Testis (tissue), 5 donors: Measurements from ENCODE around the gene RASL10A. TPM values are rescaled to one million over a fixed set of nuclear protein-coding genes. Genes with fewer than 3 reads are reported as not detected.
"Not testable (repeated sequence)": the region's sequence is repeated elsewhere in the genome, so short reads cannot be mapped to it uniquely, and the experiment has no call there.

Source experiments
- DNase-seq: peaks from one replicate; pipeline ENCODE4 v3.0.0-alpha.2; 2019
- H3K27ac ChIP-seq, 2 donors: fragments of 200-600 bp; sonication (generic); one replicate each; pipeline ENCODE4 v1.5.1; 2019
- H3K27me3 ChIP-seq: fragments of 200-600 bp; sonication (generic); one replicate; pipeline ENCODE4 v1.5.1; 2019
- H3K36me3 ChIP-seq: fragments of 200-600 bp; sonication (generic); one replicate; pipeline ENCODE4 v1.5.1; 2017; ENCODE audit warnings: low read depth; ENCODE audit errors: missing control alignments
- H3K4me1 ChIP-seq: fragments of 200-600 bp; sonication (generic); one replicate; pipeline ENCODE4 v1.5.1; 2019
- H3K4me3 ChIP-seq, 2 donors: fragments of 200-600 bp; sonication (generic); one replicate each; pipeline ENCODE4 v1.5.1; 2017 to 2019
- H3K9me3 ChIP-seq: fragments of 200-600 bp; sonication (generic); one replicate; pipeline ENCODE4 v1.5.1; 2017
- POLR2A ChIP-seq: fragments of 450-650 bp; IDR thresholded peaks from one replicate; pipeline ENCODE4 v1.6.1; 2017; ENCODE audit warnings: antibody characterized with exemption, mild to moderate bottlenecking, moderate library complexity
- WGBS, 2 donors: methylation state at CpG; one replicate each; pipeline ENCODE4 v1.1.5; 2018; 5-methylcytosine and 5-hydroxymethylcytosine counted together
- intact Hi-C: fragments of 100-400 bp; cut with DNase I; formaldehyde crosslinking; loops from one replicate; pipeline ENCODE4 v1.15.1; 2023; ENCODE audit warnings: low total_unique reads
- long read RNA-seq, 2 donors: transcript quantifications; one replicate each; lab custom pipeline, GENCODE V29; 2026
- polyA plus RNA-seq: library from polyadenylated mRNA; stranded (reverse); fragments of 350-450 nt; fragmentation: Illumina TruSeq; extraction: RNeasy Lipid Tissue Mini Kit (QIAGEN cat#74804); gene quantifications from one replicate; pipeline ENCODE4 v1.2.3, GENCODE V29; 2014; ENCODE audit warnings: low read depth, low replicate concordance; ENCODE audit not compliant: insufficient read depth
- total RNA-seq, 2 donors: library from RNA; depleted of rRNA; stranded (reverse); fragments of >200 nt; gene quantifications; one replicate each; pipeline ENCODE4 v1.2.3, GENCODE V29; 2016
- TF ChIP-seq, protein P1 (sequence below), 3 experiments: fragments of 450-650 bp in 2 of 3; fragments of 200-600 bp in 1 of 3; sonication (generic) in 1 of 3; IDR thresholded peaks; one replicate each; pipeline ENCODE4 v1.5.1; 2016 to 2019; ENCODE audit warnings: antibody characterized with exemption in 3 of 3, mild to moderate bottlenecking in 2 of 3, moderate library complexity in 1 of 3

Gene RASL10A, protein sequence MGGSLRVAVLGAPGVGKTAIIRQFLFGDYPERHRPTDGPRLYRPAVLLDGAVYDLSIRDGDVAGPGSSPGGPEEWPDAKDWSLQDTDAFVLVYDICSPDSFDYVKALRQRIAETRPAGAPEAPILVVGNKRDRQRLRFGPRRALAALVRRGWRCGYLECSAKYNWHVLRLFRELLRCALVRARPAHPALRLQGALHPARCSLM
- 10 to 100 TPM in 1 of 2 donors, 1 to 10 TPM in 1; 7.1 to 10.4 TPM for total RNA-seq
- polyA plus RNA-seq: 2.2 TPM
- long read RNA-seq, donor 1, partial matches to known transcripts: 0 of 2 reads
- long read RNA-seq, donor 1, other reads (novel, unspliced or antisense): 0 of 2 reads
- long read RNA-seq, donor 2, partial matches to known transcripts: 0 of 1 reads
- long read RNA-seq, donor 2, other reads (novel, unspliced or antisense): 0 of 1 reads

DNA sequence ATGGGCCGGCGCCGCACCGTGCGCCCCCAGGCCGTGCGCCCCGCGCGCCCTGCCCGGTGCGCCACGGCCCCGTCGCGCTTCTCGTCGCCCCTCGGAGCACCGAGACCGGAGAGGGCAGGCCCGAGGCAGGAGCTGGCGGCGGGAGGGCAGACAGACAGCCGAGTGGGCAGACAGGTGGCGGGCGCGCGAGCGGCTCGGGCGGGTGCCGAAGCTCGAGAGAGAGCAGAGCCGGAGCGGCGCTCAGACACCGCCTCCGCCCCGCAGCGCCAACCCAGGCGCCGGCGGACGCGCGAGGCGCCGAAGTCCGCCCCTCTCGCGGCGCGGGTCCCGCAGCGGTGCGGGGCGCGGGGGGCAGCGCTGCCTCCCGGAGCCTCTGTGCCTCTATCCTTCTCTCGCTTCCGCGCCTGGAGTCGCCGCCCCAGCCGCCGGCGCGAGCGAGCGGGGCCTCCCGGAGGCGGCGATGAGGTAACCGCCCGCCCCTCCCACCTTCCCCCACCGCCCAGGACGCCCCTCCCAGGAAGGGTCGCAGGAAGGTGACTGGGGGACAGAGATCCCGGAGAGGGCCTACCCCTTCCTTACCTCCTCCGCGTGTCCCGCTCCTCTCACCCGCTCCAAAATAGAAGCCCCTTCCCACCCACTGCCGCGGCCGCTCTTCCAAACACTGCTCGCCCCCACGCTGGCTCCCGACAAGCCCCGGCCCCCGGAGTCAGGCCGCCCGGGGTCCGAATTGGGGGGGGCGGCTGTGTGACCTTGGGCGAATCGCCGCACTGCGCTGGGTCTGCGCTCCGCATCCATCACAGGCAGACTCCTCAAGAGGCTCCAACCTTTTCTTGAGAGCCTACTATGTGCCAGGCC is at the start of gene RASL10A:
Gene RASL10A (minus strand): TSS at position 412 of the 855 bp plus-strand sequence. CDS start 451 bp downstream, outside the sequence.
- Histone ChIP-seq H3K4me3 (peak within 1 kb of the TSS; percentile 24 to 44), H3K4me1 (peaks cover 27% of the 10 kb centered on the region), H3K27me3 (no peaks in the 10 kb centered on the region), H3K9me3 (no peaks in the 10 kb centered on the region), H3K36me3 (no peaks in the 10 kb centered on the region), H3K27ac (no peak within 1 kb of the TSS)
- WGBS, 2 donors: 0 to 2% methylated on average over 15 to 103 of the region's 103 CpGs
- DNase-seq: no peak
- intact Hi-C loops: no loop called here
- no peak for TF ChIP-seq POLR2A
- TF ChIP-seq, protein P1, sequence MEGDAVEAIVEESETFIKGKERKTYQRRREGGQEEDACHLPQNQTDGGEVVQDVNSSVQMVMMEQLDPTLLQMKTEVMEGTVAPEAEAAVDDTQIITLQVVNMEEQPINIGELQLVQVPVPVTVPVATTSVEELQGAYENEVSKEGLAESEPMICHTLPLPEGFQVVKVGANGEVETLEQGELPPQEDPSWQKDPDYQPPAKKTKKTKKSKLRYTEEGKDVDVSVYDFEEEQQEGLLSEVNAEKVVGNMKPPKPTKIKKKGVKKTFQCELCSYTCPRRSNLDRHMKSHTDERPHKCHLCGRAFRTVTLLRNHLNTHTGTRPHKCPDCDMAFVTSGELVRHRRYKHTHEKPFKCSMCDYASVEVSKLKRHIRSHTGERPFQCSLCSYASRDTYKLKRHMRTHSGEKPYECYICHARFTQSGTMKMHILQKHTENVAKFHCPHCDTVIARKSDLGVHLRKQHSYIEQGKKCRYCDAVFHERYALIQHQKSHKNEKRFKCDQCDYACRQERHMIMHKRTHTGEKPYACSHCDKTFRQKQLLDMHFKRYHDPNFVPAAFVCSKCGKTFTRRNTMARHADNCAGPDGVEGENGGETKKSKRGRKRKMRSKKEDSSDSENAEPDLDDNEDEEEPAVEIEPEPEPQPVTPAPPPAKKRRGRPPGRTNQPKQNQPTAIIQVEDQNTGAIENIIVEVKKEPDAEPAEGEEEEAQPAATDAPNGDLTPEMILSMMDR (IDR thresholded peaks at IDR 0.05): no peak

DNA sequence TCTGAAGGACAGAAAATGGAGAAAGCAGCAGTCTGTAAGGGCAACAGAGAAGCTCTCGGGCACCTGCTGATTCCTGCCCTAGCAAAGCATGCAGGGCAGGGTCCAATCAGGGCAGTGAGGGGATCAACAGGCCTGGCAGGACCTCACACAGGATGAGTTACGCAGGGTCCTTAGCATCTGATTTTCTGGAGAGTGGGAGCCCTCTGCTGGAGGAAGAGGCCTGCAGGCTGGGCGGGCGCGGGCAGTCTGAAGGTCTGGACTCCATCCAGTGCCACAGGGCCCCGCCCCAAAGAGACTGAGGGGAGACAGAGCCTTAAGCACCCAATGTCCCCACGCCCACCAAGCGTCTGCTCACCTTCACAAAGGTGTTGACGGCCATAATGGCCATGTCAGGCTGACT is 44.0 kb upstream of the RASL10A start:
- Histone ChIP-seq H3K9me3 (no peaks in the 10 kb centered on the region), H3K4me1 (no peaks in the 10 kb centered on the region), H3K27me3 (no peaks in the 10 kb centered on the region), H3K27ac (no peak overlapping the region), H3K4me3 (no peak overlapping the region), H3K36me3 (no peaks in the 10 kb centered on the region)
- no peak for TF ChIP-seq POLR2A
- TF ChIP-seq, protein P1 (IDR thresholded peaks at IDR 0.05): peak; percentile 38 to 50 (median 42)
- WGBS, 2 donors: 44 to 52% methylated on average over 8 to 9 of the region's 9 CpGs
- DNase-seq: peak; percentile 77
- intact Hi-C loops: no loop called here

DNA sequence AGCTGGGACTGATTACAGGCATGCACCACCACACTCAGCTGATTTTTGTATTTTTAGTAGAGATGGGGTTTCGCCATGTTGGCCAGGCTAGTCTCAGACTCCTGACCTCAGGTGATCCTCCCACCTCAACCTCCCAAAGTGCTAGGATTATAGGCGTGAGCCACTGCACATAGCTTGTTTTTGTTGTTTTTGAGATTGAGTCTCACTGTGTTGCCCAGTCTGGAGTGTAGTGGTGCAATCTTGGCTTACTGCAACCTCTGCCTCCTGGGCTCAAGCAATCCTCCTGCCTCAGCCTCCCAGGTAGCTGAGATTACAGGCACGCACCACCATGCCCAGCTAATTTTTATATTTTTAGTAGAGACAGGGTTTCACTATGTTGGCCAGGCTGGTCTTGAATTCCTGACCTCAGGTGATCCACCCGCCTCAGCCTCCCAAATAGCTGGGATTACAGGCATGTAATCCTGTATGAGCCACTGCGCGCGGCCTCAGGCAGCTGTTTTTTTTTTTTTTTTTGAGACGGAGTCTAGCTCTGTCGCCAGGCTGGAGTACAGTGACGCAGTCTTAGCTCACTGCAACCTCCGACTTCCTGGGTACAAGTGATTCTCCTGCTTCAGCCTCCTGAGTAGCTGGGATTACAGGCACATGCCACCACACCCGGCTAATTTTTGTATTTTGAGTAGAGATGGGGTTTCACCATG is 41.8 kb upstream of the RASL10A start:
- H3K9me3 ChIP-seq, H3K27me3 ChIP-seq, H3K4me3 ChIP-seq, H3K4me1 ChIP-seq, H3K27ac ChIP-seq, DNase-seq, H3K36me3 ChIP-seq, intact Hi-C loops: not testable (repeated sequence)
- 90 to 96% methylated on average over 12 of the region's 12 CpGs for WGBS, 2 donors

DNA sequence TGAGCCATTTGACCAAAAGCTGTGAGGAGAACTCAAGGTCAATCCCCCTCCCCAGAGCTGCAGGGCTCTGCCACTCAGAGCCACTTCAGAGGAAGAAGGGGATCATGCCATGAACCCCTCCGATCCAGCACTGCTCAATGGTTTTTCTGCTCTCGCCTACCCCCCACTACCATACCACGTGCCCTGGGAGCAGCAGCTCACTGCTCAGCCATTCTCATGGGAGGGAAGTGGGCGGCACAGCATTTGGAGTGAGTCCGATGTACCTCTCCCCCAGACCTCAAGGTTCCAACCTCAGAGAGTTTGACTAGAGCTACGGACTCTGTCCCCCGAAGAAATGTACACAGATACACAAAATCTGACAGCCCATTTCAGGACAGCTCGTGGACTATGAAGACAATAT is 38.4 kb upstream of the RASL10A start:
- WGBS, 2 donors: 93 to 98% methylated on average over 8 of the region's 8 CpGs
- intact Hi-C loops: no loop called here

More for the DNA sequence above, 38.4 kb upstream of the RASL10A start:
- Histone ChIP-seq H3K4me1 (no peaks in the 10 kb centered on the region), H3K27me3 (no peaks in the 10 kb centered on the region), H3K4me3 (no peak overlapping the region), H3K9me3 (no peaks in the 10 kb centered on the region), H3K27ac (no peak overlapping the region), H3K36me3 (no peaks in the 10 kb centered on the region)
- no peak for TF ChIP-seq POLR2A
- TF ChIP-seq, protein P1 (IDR thresholded peaks at IDR 0.05): no peak
- DNase-seq: no peak
